Measurements from ENCODE around the gene MDM2. TPM values are rescaled to one million over a fixed set of nuclear protein-coding genes. Genes with fewer than 3 reads are reported as not detected.

MDM2 gene
- total and polyA plus RNA-seq, 2 of the 13 experiments (the other 11 are each of a cell fraction or from before 2014, with no cell fraction given): 29.3 to 314 TPM

GRCh38 chr12:68779280-68779679, 28.7 kb upstream of the MDM2 start:
- no TSS peak for BruUV-seq (replicated peaks)
- no peak for ATAC-seq
- H3K27me3 ChIP-seq (ENCODE audit: control insufficient read depth in 1 of 2, insufficient read depth in 2 of 2, low read length in 2 of 2): no peaks in the 10 kb centered on the region
- no peak for DNase-seq (ENCODE audit: low spot score)
- H3K9me3 ChIP-seq (ENCODE audit: low read length): no peaks in the 10 kb centered on the region
- in situ Hi-C loops (cut with HindIII; ENCODE audit: extremely low pct_ligation_motif_present, low pct_unique_long_range_greater_than_20kb): no loop called here
- CTCF ChIA-PET (ENCODE audit: low intra/inter-chr PET ratio, low total read pairs): no interaction called here
- no peaks in the 10 kb centered on the region for H3K79me2 ChIP-seq (ENCODE audit: insufficient read depth, low read length)
- H3K9ac ChIP-seq (ENCODE audit: insufficient read depth, low read depth, low read length): no peak overlapping the region
- H3K27ac ChIP-seq (ENCODE audit: extremely low read length, insufficient read depth, low read length): no peak overlapping the region
- no peak for FAIRE-seq
- POLR2A ChIA-PET: no interaction called here
- H3K4me2 ChIP-seq (ENCODE audit: low read depth, low read length): no peak overlapping the region
- peaks cover 33% of the 10 kb centered on the region for H3K4me1 ChIP-seq (ENCODE audit: insufficient read depth, low read length)
- no peak overlapping the region for H3K4me3 ChIP-seq (replicated peaks in 1 of 3; ENCODE audit: insufficient read depth in 1 of 3, low read depth in 2 of 3, low read length in 3 of 3)
- intact Hi-C loops (cut with micrococcal nuclease; ENCODE audit: unreplicated experiment): no loop called here
- H3K36me3 ChIP-seq (replicated peaks in 1 of 2; ENCODE audit: control insufficient read depth in 1 of 2, insufficient read depth in 2 of 2, low read length in 2 of 2): no peaks in the 10 kb centered on the region; a peak in 4 of 5 replicates
- H4K20me1 ChIP-seq (ENCODE audit: insufficient read depth, low read length): no peaks in the 10 kb centered on the region
- TF ChIP-seq, protein P1, sequence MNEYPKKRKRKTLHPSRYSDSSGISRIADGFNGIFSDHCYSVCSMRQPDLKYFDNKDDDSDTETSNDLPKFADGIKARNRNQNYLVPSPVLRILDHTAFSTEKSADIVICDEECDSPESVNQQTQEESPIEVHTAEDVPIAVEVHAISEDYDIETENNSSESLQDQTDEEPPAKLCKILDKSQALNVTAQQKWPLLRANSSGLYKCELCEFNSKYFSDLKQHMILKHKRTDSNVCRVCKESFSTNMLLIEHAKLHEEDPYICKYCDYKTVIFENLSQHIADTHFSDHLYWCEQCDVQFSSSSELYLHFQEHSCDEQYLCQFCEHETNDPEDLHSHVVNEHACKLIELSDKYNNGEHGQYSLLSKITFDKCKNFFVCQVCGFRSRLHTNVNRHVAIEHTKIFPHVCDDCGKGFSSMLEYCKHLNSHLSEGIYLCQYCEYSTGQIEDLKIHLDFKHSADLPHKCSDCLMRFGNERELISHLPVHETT (CRISPR knock-in tag; conservative IDR thresholded peaks at IDR 0.05): no peak
- no peak for TF ChIP-seq ZBTB49 (CRISPR knock-in tag; IDR thresholded peaks at IDR 0.05; ENCODE audit: borderline replicate concordance)
- no peak overlapping the region for H2AFZ ChIP-seq (ENCODE audit: low read length)

GRCh38 chr12:68780731-68781130, 27.2 kb upstream of the MDM2 start:
- POLR2A ChIA-PET: no interaction called here

More at GRCh38 chr12:68780731-68781130, 27.2 kb upstream of the MDM2 start:
- Histone ChIP-seq H2AFZ (ENCODE audit: low read length) (no peak overlapping the region), H4K20me1 (ENCODE audit: insufficient read depth, low read length) (no peaks in the 10 kb centered on the region), H3K27ac (ENCODE audit: extremely low read length, insufficient read depth, low read length) (no peak overlapping the region), H3K9me3 (ENCODE audit: low read length) (no peaks in the 10 kb centered on the region), H3K4me3 (replicated peaks in 1 of 3; ENCODE audit: insufficient read depth in 1 of 3, low read depth in 2 of 3, low read length in 3 of 3) (no peak overlapping the region), H3K9ac (ENCODE audit: insufficient read depth, low read depth, low read length) (no peak overlapping the region), H3K79me2 (ENCODE audit: insufficient read depth, low read length) (peaks cover 2% of the 10 kb centered on the region), H3K36me3 (replicated peaks in 1 of 2; ENCODE audit: control insufficient read depth in 1 of 2, insufficient read depth in 2 of 2, low read length in 2 of 2) (no peaks in the 10 kb centered on the region; a peak in 3 of 5 replicates), H3K27me3 (ENCODE audit: control insufficient read depth in 1 of 2, insufficient read depth in 2 of 2, low read length in 2 of 2) (no peaks in the 10 kb centered on the region), H3K4me2 (ENCODE audit: low read depth, low read length) (no peak overlapping the region), H3K4me1 (ENCODE audit: insufficient read depth, low read length) (peaks cover 40% of the 10 kb centered on the region)
- in situ Hi-C loops (cut with HindIII; ENCODE audit: extremely low pct_ligation_motif_present, low pct_unique_long_range_greater_than_20kb) (no loop called here), intact Hi-C loops (cut with micrococcal nuclease; ENCODE audit: unreplicated experiment) (no loop called here)
- no peak for DNase-seq (ENCODE audit: low spot score)
- 98% methylated on average over 6 of the region's 6 CpGs for WGBS (ENCODE audit: low lambda C conversion rate)
- CTCF ChIA-PET (ENCODE audit: low intra/inter-chr PET ratio, low total read pairs): no interaction called here
- BruUV-seq (replicated peaks): no TSS peak
- TF ChIP-seq ZNF75D (CRISPR knock-in tag; IDR thresholded peaks at IDR 0.05; ENCODE audit: borderline replicate concordance) (no peak), GLMP (CRISPR knock-in tag; IDR thresholded peaks at IDR 0.05; ENCODE audit: borderline replicate concordance) (no peak), PITX1 (CRISPR knock-in tag; IDR thresholded peaks at IDR 0.05) (no peak)
- FAIRE-seq: no peak
- ATAC-seq: no peak

All from HepG2 (cell line).